ENCODE data around the gene FGF19.

GRCh38 chr11:69694781-69695180, 9.0 kb downstream of the FGF19 start:
- TF ChIP-seq POLR2A (IDR thresholded peaks at IDR 0.05) (no peak), CTCF (IDR thresholded peaks at IDR 0.05) (no peak)

Data from body of pancreas (tissue), 4 donors.